ENCODE data around the gene SNRPB. TPM values are rescaled to one million over a fixed set of nuclear protein-coding genes. Genes with fewer than 3 reads are reported as not detected.

The SNRPB gene
- total RNA-seq, 1 donor from 2014 or later: 280 TPM

DNA sequence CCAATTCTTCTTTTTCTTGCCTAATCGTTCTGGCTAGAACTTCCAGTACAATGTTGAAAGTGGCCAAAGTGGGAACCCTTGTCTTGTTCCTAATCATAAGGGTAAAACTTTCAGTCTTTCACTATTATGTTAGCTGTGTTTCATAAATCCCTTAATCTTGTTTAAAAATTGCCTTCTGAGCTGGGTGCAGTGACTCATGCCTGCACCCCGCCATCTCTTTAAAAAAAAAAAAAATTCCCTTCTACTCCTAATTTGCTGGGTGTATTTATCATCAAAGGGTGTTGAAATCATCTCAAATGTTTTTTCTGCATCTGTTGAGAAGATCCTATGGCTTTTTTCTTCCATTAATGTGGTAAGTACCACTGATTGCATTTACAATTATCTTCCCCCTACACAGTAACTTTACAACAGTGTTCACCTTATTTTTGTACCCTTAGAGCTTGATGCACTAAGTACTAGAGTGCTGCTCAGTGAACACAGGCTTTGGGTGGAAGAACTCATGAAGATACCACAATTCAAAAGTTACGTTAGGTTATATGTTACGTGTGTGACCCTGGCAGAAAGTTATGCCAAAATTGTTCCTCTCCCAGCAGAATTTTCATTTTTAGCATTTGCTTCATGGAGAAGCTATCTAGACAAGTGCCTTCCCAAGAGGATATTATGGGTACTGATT is 9.7 kb downstream of the SNRPB start:
- Histone ChIP-seq H3K36me3 (ENCODE audit: control insufficient read depth, insufficient read depth, low read length) (peaks cover 29% of the 10 kb centered on the region), H3K4me3 (ENCODE audit: low read depth, low read length) (no peak overlapping the region), H3K27me3 (ENCODE audit: control insufficient read depth, insufficient read depth, low read length) (no peaks in the 10 kb centered on the region)
- TF ChIP-seq, protein P1, sequence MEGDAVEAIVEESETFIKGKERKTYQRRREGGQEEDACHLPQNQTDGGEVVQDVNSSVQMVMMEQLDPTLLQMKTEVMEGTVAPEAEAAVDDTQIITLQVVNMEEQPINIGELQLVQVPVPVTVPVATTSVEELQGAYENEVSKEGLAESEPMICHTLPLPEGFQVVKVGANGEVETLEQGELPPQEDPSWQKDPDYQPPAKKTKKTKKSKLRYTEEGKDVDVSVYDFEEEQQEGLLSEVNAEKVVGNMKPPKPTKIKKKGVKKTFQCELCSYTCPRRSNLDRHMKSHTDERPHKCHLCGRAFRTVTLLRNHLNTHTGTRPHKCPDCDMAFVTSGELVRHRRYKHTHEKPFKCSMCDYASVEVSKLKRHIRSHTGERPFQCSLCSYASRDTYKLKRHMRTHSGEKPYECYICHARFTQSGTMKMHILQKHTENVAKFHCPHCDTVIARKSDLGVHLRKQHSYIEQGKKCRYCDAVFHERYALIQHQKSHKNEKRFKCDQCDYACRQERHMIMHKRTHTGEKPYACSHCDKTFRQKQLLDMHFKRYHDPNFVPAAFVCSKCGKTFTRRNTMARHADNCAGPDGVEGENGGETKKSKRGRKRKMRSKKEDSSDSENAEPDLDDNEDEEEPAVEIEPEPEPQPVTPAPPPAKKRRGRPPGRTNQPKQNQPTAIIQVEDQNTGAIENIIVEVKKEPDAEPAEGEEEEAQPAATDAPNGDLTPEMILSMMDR (IDR thresholded peaks at IDR 0.05; ENCODE audit: insufficient read depth, low read length, severe bottlenecking): no peak
- DNase-seq (ENCODE audit: low read depth): no peak
- no peak for FAIRE-seq

DNA sequence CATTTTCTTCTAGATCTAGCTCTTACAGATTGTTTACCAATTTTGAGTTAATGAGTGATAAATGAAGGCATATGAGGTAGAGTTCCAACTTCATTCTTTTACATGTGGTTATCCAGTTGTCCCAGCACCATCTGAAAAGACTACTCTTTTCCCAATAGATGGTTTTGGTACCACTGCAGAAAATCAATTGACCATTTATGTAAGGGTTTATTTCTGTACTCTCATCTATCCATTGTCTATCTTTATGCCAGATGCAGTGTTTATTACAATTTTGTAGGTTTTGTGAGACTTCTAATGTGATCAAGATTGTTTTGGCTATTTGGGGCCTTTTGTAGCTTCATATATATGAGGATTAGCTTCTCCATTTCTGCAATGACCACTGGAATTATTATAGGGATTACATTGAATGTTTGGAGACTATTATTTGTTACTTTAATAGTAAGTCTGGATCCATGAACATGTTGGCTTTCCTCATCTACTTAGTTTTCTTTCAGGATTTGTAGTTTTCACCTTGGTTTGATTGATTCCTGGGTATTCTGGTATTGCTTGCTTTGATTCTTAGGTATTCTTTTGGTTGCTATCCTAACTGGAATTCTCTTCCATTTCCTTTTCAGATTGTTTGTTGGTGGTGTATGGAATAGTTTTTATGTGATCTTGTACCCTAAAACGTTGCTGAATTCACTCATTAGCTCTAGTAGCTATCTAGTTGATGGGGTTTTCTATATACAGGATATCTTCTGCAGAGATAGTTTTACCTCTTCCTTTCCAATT is 10.4 kb downstream of the SNRPB start:
- DNase-seq (ENCODE audit: low read depth) (no peak), FAIRE-seq (no peak)
- Histone ChIP-seq H3K36me3 (ENCODE audit: control insufficient read depth, insufficient read depth, low read length) (peaks cover 24% of the 10 kb centered on the region), H3K4me3 (ENCODE audit: low read depth, low read length) (no peak overlapping the region), H3K27me3 (ENCODE audit: control insufficient read depth, insufficient read depth, low read length) (no peaks in the 10 kb centered on the region)
- TF ChIP-seq, protein P1 (IDR thresholded peaks at IDR 0.05; ENCODE audit: insufficient read depth, low read length, severe bottlenecking): no peak

DNA sequence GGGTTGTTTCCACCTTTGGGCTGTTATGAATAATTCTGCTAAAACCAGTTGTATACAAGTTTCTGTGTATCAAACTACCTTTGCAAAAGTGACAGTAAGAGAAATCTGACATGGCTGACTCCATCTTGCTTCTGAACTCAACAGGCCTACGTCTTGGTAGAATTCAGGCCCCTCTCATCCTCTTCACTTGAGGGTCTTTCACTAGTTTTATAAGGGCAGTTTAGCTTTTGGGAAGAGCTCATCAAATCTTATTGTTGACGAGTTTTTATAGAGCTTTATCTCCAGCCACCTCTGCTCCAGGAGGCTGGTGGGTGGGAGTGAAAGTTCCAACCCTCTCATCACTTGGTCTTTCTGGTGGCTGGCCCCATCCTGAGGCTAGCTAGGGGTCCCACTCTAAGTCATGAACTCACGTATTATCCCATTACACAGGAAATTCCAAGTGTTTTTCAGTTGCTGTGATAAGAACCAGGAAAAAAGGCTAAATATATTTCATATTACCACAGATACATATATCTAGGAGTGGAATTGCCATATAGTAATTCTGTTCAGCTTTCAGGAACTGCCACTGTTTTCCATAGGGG is 11.6 kb downstream of the SNRPB start:
- H3K27me3 ChIP-seq (ENCODE audit: control insufficient read depth, insufficient read depth, low read length): no peaks in the 10 kb centered on the region
- H3K36me3 ChIP-seq (ENCODE audit: control insufficient read depth, insufficient read depth, low read length): peaks cover 22% of the 10 kb centered on the region
- H3K4me3 ChIP-seq (ENCODE audit: low read depth, low read length): no peak overlapping the region
- FAIRE-seq (no peak), DNase-seq (ENCODE audit: low read depth) (no peak)
- TF ChIP-seq, protein P1 (IDR thresholded peaks at IDR 0.05; ENCODE audit: insufficient read depth, low read length, severe bottlenecking): no peak

DNA sequence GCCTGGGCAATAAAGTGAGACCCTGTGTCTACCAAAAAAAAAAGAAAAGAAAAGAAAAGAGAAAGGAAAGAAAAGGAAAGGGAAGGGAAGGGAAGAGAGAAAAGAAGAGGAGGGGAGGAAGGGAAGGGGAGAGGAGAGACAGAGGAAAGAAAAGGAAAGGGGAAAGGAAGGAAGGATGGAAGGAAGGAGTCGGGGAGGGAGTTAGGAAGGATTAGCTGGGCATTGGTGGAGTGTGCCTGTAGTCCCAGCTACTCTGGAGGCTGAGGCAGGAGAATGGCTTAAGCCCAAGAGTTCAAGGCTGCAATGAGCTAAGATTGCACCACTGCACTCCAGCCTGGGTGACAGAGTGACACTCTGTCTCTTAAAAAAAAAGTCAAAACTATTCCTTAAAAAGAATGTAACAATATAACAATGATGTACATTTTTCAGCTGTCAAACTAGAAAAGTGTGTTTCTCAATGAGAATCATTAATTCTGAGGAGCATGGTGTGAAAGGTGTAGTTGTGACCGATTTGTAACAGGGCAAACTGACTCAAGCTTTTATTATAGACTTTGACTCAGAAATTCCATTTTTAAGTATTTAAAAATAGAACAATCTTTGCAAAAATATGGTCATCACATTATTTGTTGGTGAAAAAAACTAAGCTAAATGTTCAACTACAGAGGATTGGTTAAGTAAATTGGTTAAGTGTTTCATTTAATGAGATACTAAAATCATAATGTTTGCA is 14.7 kb downstream of the SNRPB start:
- Histone ChIP-seq H3K36me3 (ENCODE audit: control insufficient read depth, insufficient read depth, low read length) (peaks cover 1% of the 10 kb centered on the region), H3K27me3 (ENCODE audit: control insufficient read depth, insufficient read depth, low read length) (no peaks in the 10 kb centered on the region), H3K4me3 (ENCODE audit: low read depth, low read length) (no peak overlapping the region)
- DNase-seq (ENCODE audit: low read depth): no peak
- FAIRE-seq: no peak
- TF ChIP-seq, protein P1 (IDR thresholded peaks at IDR 0.05; ENCODE audit: insufficient read depth, low read length, severe bottlenecking): no peak

DNA sequence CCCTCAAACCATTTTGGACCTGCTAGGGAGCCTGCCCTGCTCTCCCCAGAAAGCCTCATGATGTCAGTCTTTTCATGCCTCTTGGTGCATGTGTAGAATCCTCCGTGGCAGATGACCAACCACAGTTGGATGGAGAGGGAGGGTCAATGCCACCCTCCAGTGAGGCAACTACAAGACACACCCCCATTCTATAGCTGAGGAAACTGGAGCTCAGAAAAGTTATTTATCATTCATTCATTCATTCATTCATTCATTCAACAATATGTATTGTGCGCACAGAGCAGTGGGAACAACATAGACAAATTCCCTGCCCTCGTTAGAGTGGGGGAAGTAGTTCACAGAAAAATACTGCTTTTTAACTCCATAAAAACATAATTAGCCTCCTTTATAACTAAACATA is 16.8 kb downstream of the SNRPB start:
- Histone ChIP-seq H3K27me3 (ENCODE audit: control insufficient read depth, insufficient read depth, low read length) (no peaks in the 10 kb centered on the region), H3K36me3 (ENCODE audit: control insufficient read depth, insufficient read depth, low read length) (no peaks in the 10 kb centered on the region), H3K4me3 (ENCODE audit: low read depth, low read length) (no peak overlapping the region)
- FAIRE-seq: no peak
- DNase-seq (ENCODE audit: low read depth): no peak
- TF ChIP-seq, protein P1 (IDR thresholded peaks at IDR 0.05; ENCODE audit: insufficient read depth, low read length, severe bottlenecking): no peak
